ENCODE results near the gene EXOC3L1.

DNA sequence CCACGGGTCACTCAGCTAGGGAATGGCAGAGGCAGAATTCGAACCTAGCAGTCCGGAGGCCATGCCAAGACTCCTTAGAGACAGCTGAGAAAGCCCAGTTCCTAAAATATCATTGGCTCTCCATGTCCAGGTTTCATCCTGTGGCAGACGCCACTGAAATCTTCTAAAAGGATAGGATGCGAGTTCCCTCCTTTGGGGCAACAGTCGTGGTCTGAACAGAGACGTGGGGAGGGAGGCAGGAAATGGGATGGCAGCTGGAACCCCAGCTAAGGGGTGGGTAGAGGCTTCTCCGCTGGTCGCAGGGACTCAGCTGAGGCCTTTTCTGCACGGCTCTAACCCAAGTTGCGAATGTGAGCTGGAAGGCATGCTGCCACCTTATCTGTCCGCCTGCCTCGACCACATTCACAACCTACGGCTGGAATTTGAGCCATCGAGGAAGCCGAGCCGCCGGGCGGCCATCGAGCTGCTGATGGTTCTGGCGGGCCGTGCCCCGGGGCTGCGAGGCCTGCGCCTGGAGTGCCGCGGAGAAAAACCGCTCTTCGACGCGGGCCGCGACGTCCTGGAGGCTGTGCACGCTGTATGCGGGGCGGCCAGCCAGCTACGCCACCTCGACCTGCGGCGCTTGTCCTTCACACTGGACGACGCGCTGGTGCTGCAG is 27.3 kb downstream of the EXOC3L1 start:
- TF ChIP-seq POLR2A (IDR thresholded peaks at IDR 0.05) = no peak
- TF ChIP-seq, protein P1, sequence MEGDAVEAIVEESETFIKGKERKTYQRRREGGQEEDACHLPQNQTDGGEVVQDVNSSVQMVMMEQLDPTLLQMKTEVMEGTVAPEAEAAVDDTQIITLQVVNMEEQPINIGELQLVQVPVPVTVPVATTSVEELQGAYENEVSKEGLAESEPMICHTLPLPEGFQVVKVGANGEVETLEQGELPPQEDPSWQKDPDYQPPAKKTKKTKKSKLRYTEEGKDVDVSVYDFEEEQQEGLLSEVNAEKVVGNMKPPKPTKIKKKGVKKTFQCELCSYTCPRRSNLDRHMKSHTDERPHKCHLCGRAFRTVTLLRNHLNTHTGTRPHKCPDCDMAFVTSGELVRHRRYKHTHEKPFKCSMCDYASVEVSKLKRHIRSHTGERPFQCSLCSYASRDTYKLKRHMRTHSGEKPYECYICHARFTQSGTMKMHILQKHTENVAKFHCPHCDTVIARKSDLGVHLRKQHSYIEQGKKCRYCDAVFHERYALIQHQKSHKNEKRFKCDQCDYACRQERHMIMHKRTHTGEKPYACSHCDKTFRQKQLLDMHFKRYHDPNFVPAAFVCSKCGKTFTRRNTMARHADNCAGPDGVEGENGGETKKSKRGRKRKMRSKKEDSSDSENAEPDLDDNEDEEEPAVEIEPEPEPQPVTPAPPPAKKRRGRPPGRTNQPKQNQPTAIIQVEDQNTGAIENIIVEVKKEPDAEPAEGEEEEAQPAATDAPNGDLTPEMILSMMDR (IDR thresholded peaks at IDR 0.05) = no peak
